Measurements from ENCODE around the gene CCDC17.

DNA sequence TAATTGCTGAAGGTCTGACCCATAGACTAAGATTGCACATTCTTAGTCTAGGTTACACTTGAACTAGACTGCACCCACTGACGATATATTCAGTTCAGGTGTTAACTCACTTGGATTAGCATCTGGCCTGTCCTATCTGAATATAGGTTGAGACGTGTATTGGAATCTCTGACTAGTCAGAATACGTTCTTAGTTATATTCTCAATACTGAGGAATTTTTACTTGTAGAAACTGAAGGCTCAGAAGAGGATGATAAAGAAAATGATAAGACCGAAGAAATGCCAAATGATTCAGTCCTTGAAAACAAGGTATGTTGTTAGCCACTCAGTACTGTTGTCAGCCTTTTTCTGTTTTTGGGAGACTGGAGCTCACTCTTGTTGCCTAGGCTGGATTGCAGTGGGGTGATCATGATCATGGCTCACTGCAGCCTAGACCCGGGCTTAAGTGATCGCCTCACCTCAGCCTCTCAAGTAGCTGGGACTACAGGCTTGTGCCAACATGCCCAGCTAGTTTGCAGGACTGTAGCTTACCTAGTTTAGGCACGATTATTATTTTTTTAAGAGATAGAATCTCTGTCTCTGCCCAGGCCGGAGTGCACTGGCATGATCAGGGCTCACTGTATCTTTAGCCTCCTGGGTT is 10.8 kb downstream of the CCDC17 start:
- TF ChIP-seq, protein P1, sequence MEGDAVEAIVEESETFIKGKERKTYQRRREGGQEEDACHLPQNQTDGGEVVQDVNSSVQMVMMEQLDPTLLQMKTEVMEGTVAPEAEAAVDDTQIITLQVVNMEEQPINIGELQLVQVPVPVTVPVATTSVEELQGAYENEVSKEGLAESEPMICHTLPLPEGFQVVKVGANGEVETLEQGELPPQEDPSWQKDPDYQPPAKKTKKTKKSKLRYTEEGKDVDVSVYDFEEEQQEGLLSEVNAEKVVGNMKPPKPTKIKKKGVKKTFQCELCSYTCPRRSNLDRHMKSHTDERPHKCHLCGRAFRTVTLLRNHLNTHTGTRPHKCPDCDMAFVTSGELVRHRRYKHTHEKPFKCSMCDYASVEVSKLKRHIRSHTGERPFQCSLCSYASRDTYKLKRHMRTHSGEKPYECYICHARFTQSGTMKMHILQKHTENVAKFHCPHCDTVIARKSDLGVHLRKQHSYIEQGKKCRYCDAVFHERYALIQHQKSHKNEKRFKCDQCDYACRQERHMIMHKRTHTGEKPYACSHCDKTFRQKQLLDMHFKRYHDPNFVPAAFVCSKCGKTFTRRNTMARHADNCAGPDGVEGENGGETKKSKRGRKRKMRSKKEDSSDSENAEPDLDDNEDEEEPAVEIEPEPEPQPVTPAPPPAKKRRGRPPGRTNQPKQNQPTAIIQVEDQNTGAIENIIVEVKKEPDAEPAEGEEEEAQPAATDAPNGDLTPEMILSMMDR (IDR thresholded peaks at IDR 0.05) = no peak
- no peak for TF ChIP-seq POLR2A (IDR thresholded peaks at IDR 0.05)
